Fibroblast of the aortic adventitia (primary cell): ENCODE measurements around the gene ELF4. TPM values are rescaled to one million over a fixed set of nuclear protein-coding genes. Genes with fewer than 3 reads are reported as not detected.

ENCODE experiments used
- DNase-seq: peaks from one replicate; pipeline ENCODE4 v3.0.0-alpha.2; 2010; ENCODE audit warnings: low read depth
- H3K4me3 ChIP-seq: 2 replicates; pipeline ENCODE4 v1.5.1; 2011; ENCODE audit warnings: low read depth, mild to moderate bottlenecking, control low read depth, low read length, moderate library complexity
- CTCF ChIP-seq: IDR thresholded peaks from 2 replicates; pipeline ENCODE4 v1.5.1; 2011; ENCODE audit warnings: mild to moderate bottlenecking, low read length, control low read depth, inconsistent platforms; ENCODE audit not compliant: insufficient read depth
- total RNA-seq: library from RNA; depleted of rRNA; stranded (reverse); fragments of >200 nt; gene quantifications from 2 replicates; pipeline ENCODE4 v1.2.3, GENCODE V29; 2012; ENCODE audit warnings: low replicate concordance

ELF4 gene
- total RNA-seq, 1 donor: 16.6 TPM

- no peak for TF ChIP-seq CTCF
- DNase-seq: no peak
- H3K4me3 ChIP-seq: no peak overlapping the region
These were observed 17.0 kb downstream of the ELF4 start for GRCh38 chrX:130093271-130093670.

- no peak for TF ChIP-seq CTCF
- H3K4me3 ChIP-seq: no peak overlapping the region
- no peak for DNase-seq
These were observed 18.2 kb downstream of the ELF4 start for GRCh38 chrX:130091980-130092522.

- no peak overlapping the region for H3K4me3 ChIP-seq
- no peak for DNase-seq
- no peak for TF ChIP-seq CTCF
These were observed 19.9 kb downstream of the ELF4 start for GRCh38 chrX:130090364-130090763.

- no peak for DNase-seq
- no peak for TF ChIP-seq CTCF
- no peak overlapping the region for H3K4me3 ChIP-seq
These were observed 23.7 kb downstream of the ELF4 start for GRCh38 chrX:130086447-130087206.

- TF ChIP-seq CTCF: no peak
- H3K4me3 ChIP-seq: no peak overlapping the region
- no peak for DNase-seq
These were observed 24.5 kb downstream of the ELF4 start for GRCh38 chrX:130085551-130086446.

GRCh38 chrX:130084631-130085237 lies 25.6 kb downstream of the ELF4 start:
- H3K4me3 ChIP-seq: no peak overlapping the region
- no peak for TF ChIP-seq CTCF
- no peak for DNase-seq
